ENCODE results near the gene STARD5. TPM values are rescaled to one million over a fixed set of nuclear protein-coding genes. Genes with fewer than 3 reads are reported as not detected.

Gene STARD5
- total RNA-seq, 2 experiments from 2014 or later: 6.5 to 20.3 TPM

DNA sequence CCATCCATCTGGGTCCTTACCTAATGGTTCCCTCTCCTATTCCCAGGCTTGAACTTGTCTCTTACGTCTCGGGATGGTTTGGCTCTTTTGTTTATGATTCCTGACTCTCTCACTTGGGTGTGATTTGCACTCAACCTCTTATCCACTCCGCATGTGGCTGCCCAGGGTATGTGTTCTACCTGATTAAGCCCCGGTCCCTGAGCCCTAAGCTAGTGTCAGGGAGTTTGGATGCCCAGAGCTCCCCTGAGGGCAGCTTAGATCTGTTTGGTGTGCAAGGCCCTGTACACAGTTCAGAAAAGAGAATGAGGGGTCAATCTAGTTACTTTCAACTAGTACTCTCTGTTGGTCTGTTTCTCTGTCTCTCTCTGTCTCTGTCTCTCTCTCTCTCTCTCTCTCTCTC lies 15.9 kb upstream of the STARD5 start:
- Histone ChIP-seq H3K4me1 (ENCODE audit: insufficient read depth, low read length, poor library complexity, severe bottlenecking) (peaks cover 9% of the 10 kb centered on the region), H4K20me1 (ENCODE audit: insufficient read depth, low read length) (no peaks in the 10 kb centered on the region), H3K36me3 (ENCODE audit: insufficient read depth, low read length) (no peaks in the 10 kb centered on the region), H3K4me3 (ENCODE audit: low read depth, low read length, poor library complexity, severe bottlenecking) (no peak overlapping the region), H3K9me2 (ENCODE audit: insufficient read depth, low read length) (no peaks in the 10 kb centered on the region), H3K79me2 (ENCODE audit: insufficient read depth, low read depth, low read length) (no peaks in the 10 kb centered on the region), H3K27ac (ENCODE audit: low read depth, low read length, poor library complexity, severe bottlenecking) (no peak overlapping the region), H2AFZ (ENCODE audit: low read length) (no peak overlapping the region), H3K4me2 (ENCODE audit: low read length) (no peak overlapping the region), H3K9me3 (ENCODE audit: low read length) (no peaks in the 10 kb centered on the region)
- TF ChIP-seq, protein P1, sequence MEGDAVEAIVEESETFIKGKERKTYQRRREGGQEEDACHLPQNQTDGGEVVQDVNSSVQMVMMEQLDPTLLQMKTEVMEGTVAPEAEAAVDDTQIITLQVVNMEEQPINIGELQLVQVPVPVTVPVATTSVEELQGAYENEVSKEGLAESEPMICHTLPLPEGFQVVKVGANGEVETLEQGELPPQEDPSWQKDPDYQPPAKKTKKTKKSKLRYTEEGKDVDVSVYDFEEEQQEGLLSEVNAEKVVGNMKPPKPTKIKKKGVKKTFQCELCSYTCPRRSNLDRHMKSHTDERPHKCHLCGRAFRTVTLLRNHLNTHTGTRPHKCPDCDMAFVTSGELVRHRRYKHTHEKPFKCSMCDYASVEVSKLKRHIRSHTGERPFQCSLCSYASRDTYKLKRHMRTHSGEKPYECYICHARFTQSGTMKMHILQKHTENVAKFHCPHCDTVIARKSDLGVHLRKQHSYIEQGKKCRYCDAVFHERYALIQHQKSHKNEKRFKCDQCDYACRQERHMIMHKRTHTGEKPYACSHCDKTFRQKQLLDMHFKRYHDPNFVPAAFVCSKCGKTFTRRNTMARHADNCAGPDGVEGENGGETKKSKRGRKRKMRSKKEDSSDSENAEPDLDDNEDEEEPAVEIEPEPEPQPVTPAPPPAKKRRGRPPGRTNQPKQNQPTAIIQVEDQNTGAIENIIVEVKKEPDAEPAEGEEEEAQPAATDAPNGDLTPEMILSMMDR (conservative IDR thresholded peaks at IDR 0.05; ENCODE audit: low read length): no peak
- no peak for TF ChIP-seq EZH2phosphoT487 (IDR thresholded peaks at IDR 0.05; ENCODE audit: borderline replicate concordance, low read depth, low read length)
- intact Hi-C loops (cut with micrococcal nuclease; ENCODE audit: unreplicated experiment): loop anchor here (5.0 to 10.0 kb wide), 2 partner anchors 57 to 185 kb away; no protein-coding TSS in a partner anchor
- BruUV-seq (replicated peaks): no TSS peak
- CTCF ChIA-PET (ENCODE audit: unreplicated experiment): no interaction called here
- DNase-seq (ENCODE audit: low spot score): no peak
- POLR2A ChIA-PET: no interaction called here

DNA sequence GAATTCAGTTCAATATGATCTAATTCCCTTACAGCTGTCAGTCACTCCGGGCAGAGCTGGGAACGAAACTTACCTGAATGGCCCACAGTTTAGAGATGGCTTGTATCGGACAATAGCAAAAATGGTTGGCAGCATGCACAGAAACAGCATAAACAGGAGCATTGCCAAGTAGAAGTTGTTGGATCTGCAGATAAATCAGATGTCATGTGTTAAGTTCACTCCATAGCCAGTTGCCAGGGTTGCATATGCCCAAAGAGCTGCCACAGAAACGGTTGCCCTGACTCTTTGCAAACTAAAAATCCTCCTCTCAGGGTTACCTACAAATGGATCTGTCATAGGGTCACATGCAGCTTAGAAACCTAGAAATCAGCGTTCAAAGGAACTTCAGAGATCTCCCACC lies 15.4 kb upstream of the STARD5 start:
- no peak overlapping the region for H3K27ac ChIP-seq (ENCODE audit: low read depth, low read length, poor library complexity, severe bottlenecking)
- H3K9me3 ChIP-seq (ENCODE audit: low read length): no peaks in the 10 kb centered on the region
- TF ChIP-seq EZH2phosphoT487 (IDR thresholded peaks at IDR 0.05; ENCODE audit: borderline replicate concordance, low read depth, low read length): no peak
- TF ChIP-seq, protein P1 (conservative IDR thresholded peaks at IDR 0.05; ENCODE audit: low read length): no peak
- DNase-seq (ENCODE audit: low spot score): no peak
- H3K4me2 ChIP-seq (ENCODE audit: low read length): no peak overlapping the region
- H3K79me2 ChIP-seq (ENCODE audit: insufficient read depth, low read depth, low read length): no peaks in the 10 kb centered on the region
- no peak overlapping the region for H2AFZ ChIP-seq (ENCODE audit: low read length)
- no peak overlapping the region for H3K4me3 ChIP-seq (ENCODE audit: low read depth, low read length, poor library complexity, severe bottlenecking)
- intact Hi-C loops (cut with micrococcal nuclease; ENCODE audit: unreplicated experiment): loop anchor here (5.0 to 10.0 kb wide), 2 partner anchors 58 to 185 kb away; no protein-coding TSS in a partner anchor
- H3K9me2 ChIP-seq (ENCODE audit: insufficient read depth, low read length): no peaks in the 10 kb centered on the region
- no peaks in the 10 kb centered on the region for H4K20me1 ChIP-seq (ENCODE audit: insufficient read depth, low read length)
- POLR2A ChIA-PET: no interaction called here
- BruUV-seq (replicated peaks): no TSS peak
- H3K4me1 ChIP-seq (ENCODE audit: insufficient read depth, low read length, poor library complexity, severe bottlenecking): peaks cover 9% of the 10 kb centered on the region
- CTCF ChIA-PET (ENCODE audit: unreplicated experiment): no interaction called here
- H3K36me3 ChIP-seq (ENCODE audit: insufficient read depth, low read length): no peaks in the 10 kb centered on the region

DNA sequence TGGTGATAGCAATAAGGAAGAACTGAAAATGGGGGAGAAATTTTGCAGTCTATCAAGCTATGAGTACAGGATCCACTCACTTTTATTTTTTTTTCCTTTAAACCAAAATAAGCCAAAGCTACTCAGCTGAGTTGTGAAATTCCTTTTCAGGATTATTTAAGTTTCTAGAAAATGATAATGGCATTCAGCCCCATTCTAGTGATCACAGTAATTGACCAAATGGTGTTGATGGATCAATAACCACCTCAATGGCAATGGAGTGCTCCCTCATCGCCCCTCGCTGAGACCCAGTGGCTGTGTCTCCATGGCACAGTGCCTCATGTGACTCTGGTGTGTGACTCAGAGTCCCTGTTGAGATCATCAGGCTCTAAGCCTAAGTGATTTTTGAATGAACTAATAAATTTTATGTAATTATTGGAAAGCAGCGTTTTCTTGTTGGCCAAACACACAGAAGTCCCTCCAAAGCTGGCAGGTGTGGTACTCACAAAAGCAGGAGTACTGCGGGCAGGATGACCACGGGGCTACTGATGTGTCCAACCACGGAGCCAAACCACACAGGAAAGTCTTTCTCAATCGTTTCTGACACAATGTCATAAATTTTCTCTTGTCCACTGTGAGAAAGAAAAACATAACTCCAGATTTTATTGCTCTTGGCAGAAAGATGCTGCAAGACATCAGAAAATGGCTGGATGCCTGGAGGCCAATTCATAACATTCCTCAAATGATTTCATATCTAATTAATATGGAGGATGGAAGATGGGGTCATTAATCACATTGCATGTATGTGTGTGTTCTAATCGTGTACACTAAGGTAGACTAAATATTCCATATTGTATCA lies 14.4 kb upstream of the STARD5 start:
- Histone ChIP-seq H2AFZ (ENCODE audit: low read length) (no peak overlapping the region), H3K4me3 (ENCODE audit: low read depth, low read length, poor library complexity, severe bottlenecking) (no peak overlapping the region), H4K20me1 (ENCODE audit: insufficient read depth, low read length) (no peaks in the 10 kb centered on the region), H3K4me2 (ENCODE audit: low read length) (no peak overlapping the region), H3K27ac (ENCODE audit: low read depth, low read length, poor library complexity, severe bottlenecking) (no peak overlapping the region), H3K4me1 (ENCODE audit: insufficient read depth, low read length, poor library complexity, severe bottlenecking) (peaks cover 15% of the 10 kb centered on the region), H3K9me2 (ENCODE audit: insufficient read depth, low read length) (no peaks in the 10 kb centered on the region), H3K9me3 (ENCODE audit: low read length) (no peaks in the 10 kb centered on the region), H3K36me3 (ENCODE audit: insufficient read depth, low read length) (no peaks in the 10 kb centered on the region), H3K79me2 (ENCODE audit: insufficient read depth, low read depth, low read length) (no peaks in the 10 kb centered on the region)
- no TSS peak for BruUV-seq (replicated peaks)
- intact Hi-C loops (cut with micrococcal nuclease; ENCODE audit: unreplicated experiment): loop anchor here (5.0 to 10.0 kb wide), 2 partner anchors 59 to 184 kb away; no protein-coding TSS in a partner anchor
- DNase-seq (ENCODE audit: low spot score): no peak
- ChIA-PET CTCF (ENCODE audit: unreplicated experiment) (interaction anchor here (2.4 kb wide), 1 partner anchor 63 kb away, joined by 7 read pairs; no protein-coding TSS in a partner anchor), POLR2A (no interaction called here)
- TF ChIP-seq, protein P1 (conservative IDR thresholded peaks at IDR 0.05; ENCODE audit: low read length): no peak
- no peak for TF ChIP-seq EZH2phosphoT487 (IDR thresholded peaks at IDR 0.05; ENCODE audit: borderline replicate concordance, low read depth, low read length)
